ENCODE data around the gene RPL38.
A peak's percentile ranks its signal among the peaks of the same experiment; 100 is the strongest.

RPL38 gene

GRCh38 chr17:74211141-74211911, 7.8 kb downstream of the RPL38 start:
- no peak for DNase-seq

GRCh38 chr17:74211912-74212208, 8.4 kb downstream of the RPL38 start:
- DNase-seq = no peak

GRCh38 chr17:74212209-74212912, 8.9 kb downstream of the RPL38 start:
- DNase-seq = peak; percentile 7

GRCh38 chr17:74212913-74213791, 9.7 kb downstream of the RPL38 start, which contains the start of gene TTYH2:
TTYH2 (plus strand) TSS chr17:74213571; CDS start chr17:74213588, 17 bp downstream.
- peak; percentile 76 for DNase-seq

GRCh38 chr17:74213861-74214391, 10.4 kb downstream of the RPL38 start:
- no peak for DNase-seq

- no peak for DNase-seq
These were observed 11.2 kb downstream of the RPL38 start for GRCh38 chr17:74214484-74215341.

- no peak for DNase-seq
These were observed 11.9 kb downstream of the RPL38 start for GRCh38 chr17:74215342-74215727.

- no peak for DNase-seq
These were observed 13.0 kb downstream of the RPL38 start for GRCh38 chr17:74216505-74216904.

GRCh38 chr17:74217037-74217730, 13.7 kb downstream of the RPL38 start:
- DNase-seq = no peak

- DNase-seq = no peak
These were observed 14.4 kb downstream of the RPL38 start for GRCh38 chr17:74217888-74218287.

- no peak for DNase-seq
These were observed 15.0 kb downstream of the RPL38 start for GRCh38 chr17:74218436-74218835.

- no peak for DNase-seq
These were observed 16.2 kb downstream of the RPL38 start for GRCh38 chr17:74219576-74220133.

- DNase-seq = no peak
These were observed 16.7 kb downstream of the RPL38 start for GRCh38 chr17:74220219-74220618.

GRCh38 chr17:74220946-74221818, 17.7 kb downstream of the RPL38 start:
- DNase-seq = no peak

- no peak for DNase-seq
These were observed 18.9 kb downstream of the RPL38 start for GRCh38 chr17:74222399-74222798.

GRCh38 chr17:74223901-74224300, 20.4 kb downstream of the RPL38 start:
- no peak for DNase-seq

- DNase-seq = no peak
These were observed 21.7 kb downstream of the RPL38 start for GRCh38 chr17:74224959-74225725.

- no peak for DNase-seq
These were observed 22.8 kb downstream of the RPL38 start for GRCh38 chr17:74226252-74226651.

All from CD4-positive, alpha-beta T cell treated with Interferon gamma for 1 hour (primary cell).